ENCODE results near the gene R3HDM4. TPM values are rescaled to one million over a fixed set of nuclear protein-coding genes. Genes with fewer than 3 reads are reported as not detected.

R3HDM4 gene
- total RNA-seq, 1 donor from 2014 or later, result 46.0 TPM

DNA sequence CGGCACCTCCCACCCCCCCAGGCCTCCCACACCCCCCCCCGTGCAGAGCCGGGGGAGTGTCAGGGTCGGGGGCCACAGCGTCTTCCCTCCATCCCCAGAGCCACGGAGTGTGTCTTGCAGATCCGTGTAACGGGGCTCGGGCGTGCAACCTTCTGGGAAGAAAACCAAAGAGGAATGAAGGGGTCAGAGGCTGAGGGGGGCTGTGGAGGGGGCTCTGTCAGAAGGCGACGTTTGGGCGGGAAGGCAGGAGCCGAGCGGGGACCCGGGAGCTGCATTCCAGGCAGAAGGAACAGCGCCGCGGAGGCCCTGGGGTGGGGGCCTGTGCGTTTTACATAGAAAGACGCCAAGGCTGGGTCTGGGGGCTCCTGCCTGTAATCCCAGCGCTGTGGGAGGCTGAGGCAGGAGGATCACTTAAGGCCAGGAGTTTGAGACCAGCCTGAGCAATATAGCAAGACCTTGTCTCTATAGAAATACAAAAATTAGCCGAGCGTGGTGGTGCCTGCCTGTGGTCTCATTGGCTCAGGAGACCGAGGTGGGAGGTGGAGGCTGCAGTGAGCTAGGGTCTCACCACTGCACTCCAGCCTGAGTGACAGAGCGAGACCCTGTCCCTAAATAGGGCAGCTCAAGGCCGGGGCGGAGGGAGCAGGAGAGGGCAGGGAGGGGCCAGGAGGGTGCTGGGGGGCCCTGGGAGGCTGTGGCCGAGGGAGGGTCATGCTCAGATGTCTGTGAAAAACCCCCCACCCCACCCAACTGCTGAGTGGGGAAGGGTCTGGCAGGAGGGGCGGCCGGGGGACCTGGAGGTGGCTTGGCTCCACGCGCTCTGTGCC, 40.6 kb upstream of the R3HDM4 start:
- TF ChIP-seq, protein P1, sequence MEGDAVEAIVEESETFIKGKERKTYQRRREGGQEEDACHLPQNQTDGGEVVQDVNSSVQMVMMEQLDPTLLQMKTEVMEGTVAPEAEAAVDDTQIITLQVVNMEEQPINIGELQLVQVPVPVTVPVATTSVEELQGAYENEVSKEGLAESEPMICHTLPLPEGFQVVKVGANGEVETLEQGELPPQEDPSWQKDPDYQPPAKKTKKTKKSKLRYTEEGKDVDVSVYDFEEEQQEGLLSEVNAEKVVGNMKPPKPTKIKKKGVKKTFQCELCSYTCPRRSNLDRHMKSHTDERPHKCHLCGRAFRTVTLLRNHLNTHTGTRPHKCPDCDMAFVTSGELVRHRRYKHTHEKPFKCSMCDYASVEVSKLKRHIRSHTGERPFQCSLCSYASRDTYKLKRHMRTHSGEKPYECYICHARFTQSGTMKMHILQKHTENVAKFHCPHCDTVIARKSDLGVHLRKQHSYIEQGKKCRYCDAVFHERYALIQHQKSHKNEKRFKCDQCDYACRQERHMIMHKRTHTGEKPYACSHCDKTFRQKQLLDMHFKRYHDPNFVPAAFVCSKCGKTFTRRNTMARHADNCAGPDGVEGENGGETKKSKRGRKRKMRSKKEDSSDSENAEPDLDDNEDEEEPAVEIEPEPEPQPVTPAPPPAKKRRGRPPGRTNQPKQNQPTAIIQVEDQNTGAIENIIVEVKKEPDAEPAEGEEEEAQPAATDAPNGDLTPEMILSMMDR (IDR thresholded peaks at IDR 0.05), result no peak
- H3K4me3 ChIP-seq, result peak overlapping the region; percentile 20
- H3K27me3 ChIP-seq (ENCODE audit: low read depth), result no peaks in the 10 kb centered on the region
- ATAC-seq, result no peak
- DNase-seq, result no peak
- H3K36me3 ChIP-seq, result no peaks in the 10 kb centered on the region
- H3K4me1 ChIP-seq, result peaks cover 25% of the 10 kb centered on the region
- no peaks in the 10 kb centered on the region for H3K9me3 ChIP-seq
- peak overlapping the region; percentile 15 for H3K27ac ChIP-seq
- intact Hi-C loops (cut with DNase I), result no loop called here

GRCh38 chr19:952680-953444, 39.8 kb upstream of the R3HDM4 start:
- Histone ChIP-seq H3K4me1 (peaks cover 31% of the 10 kb centered on the region), H3K27me3 (ENCODE audit: low read depth) (no peaks in the 10 kb centered on the region), H3K9me3 (no peaks in the 10 kb centered on the region), H3K27ac (peak overlapping the region; percentile 15), H3K36me3 (no peaks in the 10 kb centered on the region), H3K4me3 (peak overlapping the region; percentile 20)
- ATAC-seq (peak; percentile 8 to 14), DNase-seq (no peak)
- TF ChIP-seq, protein P1 (IDR thresholded peaks at IDR 0.05), result no peak
- intact Hi-C loops (cut with DNase I), result no loop called here

DNA sequence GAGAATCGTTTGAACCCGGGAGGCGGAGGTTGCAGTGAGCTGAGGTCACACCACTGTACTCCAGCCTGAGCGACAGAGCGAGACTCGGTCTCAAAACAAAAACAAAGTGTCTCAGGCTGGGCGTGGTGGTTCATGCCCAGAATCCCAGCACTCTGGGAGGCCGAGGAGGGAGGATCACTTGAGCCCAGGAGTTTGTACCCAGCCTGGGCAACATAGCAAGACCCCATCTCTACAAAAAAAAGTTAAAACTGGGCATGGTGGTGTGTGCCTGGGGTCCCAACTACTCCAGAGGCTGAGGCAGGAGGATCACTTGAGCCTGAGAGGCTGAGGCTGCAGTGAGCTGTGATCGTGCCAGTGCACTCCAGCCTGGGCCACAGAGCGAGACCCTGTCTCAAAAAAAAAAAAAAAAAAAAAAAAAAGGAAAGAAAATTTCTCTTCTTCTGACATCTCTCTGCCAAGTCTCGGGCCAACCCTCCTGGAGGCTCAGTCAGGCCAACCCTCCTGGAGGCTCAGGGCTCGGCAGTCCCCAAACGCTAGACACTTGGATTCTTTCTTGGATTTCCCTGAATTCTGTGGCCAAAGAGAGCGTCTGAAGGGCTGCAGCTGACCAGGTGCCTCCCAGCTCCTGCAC, 39.1 kb upstream of the R3HDM4 start:
- intact Hi-C loops (cut with DNase I), result no loop called here
- TF ChIP-seq, protein P1 (IDR thresholded peaks at IDR 0.05), result no peak
- Histone ChIP-seq H3K27me3 (ENCODE audit: low read depth) (no peaks in the 10 kb centered on the region), H3K9me3 (no peaks in the 10 kb centered on the region), H3K4me1 (peaks cover 34% of the 10 kb centered on the region), H3K36me3 (no peaks in the 10 kb centered on the region), H3K4me3 (no peak overlapping the region), H3K27ac (no peak overlapping the region)
- ATAC-seq (no peak), DNase-seq (no peak)

DNA sequence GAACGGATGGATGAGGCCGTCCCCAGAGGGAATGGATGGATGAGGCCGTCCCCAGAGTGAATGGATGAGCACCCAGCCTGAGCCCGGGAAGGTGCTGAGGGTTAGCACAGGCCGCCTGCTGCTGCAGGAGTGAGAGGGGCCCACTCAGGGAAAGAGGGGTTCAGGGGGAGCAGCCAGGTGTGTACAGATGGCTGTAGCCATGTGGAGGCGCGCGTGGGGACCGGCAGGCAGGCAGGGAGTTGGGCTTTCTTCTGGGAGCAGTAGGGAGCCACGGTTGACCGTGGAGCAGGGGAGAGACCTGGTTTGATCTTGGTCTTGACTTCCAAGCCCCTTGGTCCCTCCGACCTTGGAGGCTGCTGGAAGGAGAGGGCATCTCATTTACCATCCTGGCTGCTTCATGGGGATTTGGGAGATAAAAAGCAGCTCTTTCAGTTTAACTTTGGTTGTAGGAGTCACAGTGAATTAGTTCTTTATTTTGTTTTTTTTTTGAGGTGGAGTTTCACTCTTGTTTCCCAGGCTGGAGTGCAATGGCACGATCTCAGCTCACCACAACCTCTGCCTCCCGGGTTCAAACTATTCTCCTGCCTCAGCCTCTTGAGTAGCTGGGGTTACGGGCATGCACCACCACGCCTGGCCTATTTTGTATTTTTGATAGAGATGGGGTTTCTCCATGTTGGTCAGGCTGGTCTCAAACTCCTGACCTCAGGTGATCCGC, 37.5 kb upstream of the R3HDM4 start:
- TF ChIP-seq, protein P1 (IDR thresholded peaks at IDR 0.05), result no peak
- H3K27me3 ChIP-seq (ENCODE audit: low read depth), result no peaks in the 10 kb centered on the region
- no peaks in the 10 kb centered on the region for H3K36me3 ChIP-seq
- H3K9me3 ChIP-seq, result no peaks in the 10 kb centered on the region
- no peak for DNase-seq
- H3K27ac ChIP-seq, result no peak overlapping the region
- no peak overlapping the region for H3K4me3 ChIP-seq
- H3K4me1 ChIP-seq, result peaks cover 28% of the 10 kb centered on the region
- ATAC-seq, result no peak
- intact Hi-C loops (cut with DNase I), result no loop called here

All from lower lobe of right lung (tissue), 2 donors.